ENCODE results near the gene GLRX5. TPM values are rescaled to one million over a fixed set of nuclear protein-coding genes. Genes with fewer than 3 reads are reported as not detected.

GLRX5 gene
- total RNA-seq, 1 experiment from 2014 or later: 60.1 TPM

- H2AFZ ChIP-seq (ENCODE audit: low read depth, low read length, poor library complexity, severe bottlenecking): no peak overlapping the region
- no peak overlapping the region for H3K4me2 ChIP-seq (ENCODE audit: low read length)
- intact Hi-C loops (cut with micrococcal nuclease): loop anchor here (5.0 kb wide), 2 partner anchors 334 to 714 kb away; no protein-coding TSS in a partner anchor
- ChIA-PET CTCF (interaction anchor here (1.1 to 1.5 kb wide), 2 partner anchors 211 to 431 kb away, joined by 3 to 6 read pairs; no protein-coding TSS in a partner anchor), RAD21 (ENCODE audit: low non-redundant PET in 1 of 2, low total read pairs in 2 of 2, uncharacterized antibody in 2 of 2, unreplicated experiment in 2 of 2) (no interaction called here), POLR2A (no interaction called here)
- no peaks in the 10 kb centered on the region for H3K79me2 ChIP-seq (ENCODE audit: insufficient read depth, low read length)
- no peaks in the 10 kb centered on the region for H3K9me3 ChIP-seq (ENCODE audit: control insufficient read depth in 1 of 2, insufficient read depth in 1 of 2, low read depth in 1 of 2, low read length in 2 of 2)
- H3K9ac ChIP-seq (ENCODE audit: low read length): no peak overlapping the region
- no peaks in the 10 kb centered on the region for H3K4me1 ChIP-seq (ENCODE audit: control insufficient read depth in 1 of 2, insufficient read depth in 2 of 2, low read length in 2 of 2)
- H3K27me3 ChIP-seq (ENCODE audit: insufficient read depth, low read length): peaks cover 3% of the 10 kb centered on the region; the same call in 1 of the 2 replicates
- ATAC-seq (no peak), DNase-seq (ENCODE audit: low read depth, low spot score) (no peak)
- H3K4me3 ChIP-seq (replicated peaks in 1 of 2; ENCODE audit: low read depth in 1 of 2, low read length in 2 of 2): no peak overlapping the region
- no TSS peak for BruUV-seq (replicated peaks)
- no peaks in the 10 kb centered on the region for H3K9me2 ChIP-seq (ENCODE audit: insufficient read depth)
- TF ChIP-seq EZH2phosphoT487 (IDR thresholded peaks at IDR 0.05; ENCODE audit: borderline replicate concordance) (no peak), MAX (IDR thresholded peaks at IDR 0.05) (no peak), SIN3A (IDR thresholded peaks at IDR 0.05; ENCODE audit: low read depth) (no peak), TCF7L2 (IDR thresholded peaks at IDR 0.05; ENCODE audit: borderline replicate concordance, extremely low read depth, insufficient read depth, insufficient read length) (no peak), POLR2AphosphoS5 (IDR thresholded peaks at IDR 0.05; ENCODE audit: low read depth, low read length) (no peak), CBX3 (IDR thresholded peaks at IDR 0.05; ENCODE audit: low read depth) (no peak), REST (IDR thresholded peaks at IDR 0.05; ENCODE audit: low read depth) (no peak), ZFX (IDR thresholded peaks at IDR 0.05) (no peak), FOSL1 (IDR thresholded peaks at IDR 0.05; ENCODE audit: low read depth) (no peak), EZH2 (IDR thresholded peaks at IDR 0.05) (no peak), RAD21 (IDR thresholded peaks at IDR 0.05; ENCODE audit: low read depth) (no peak), ZBTB33 (IDR thresholded peaks at IDR 0.05; ENCODE audit: extremely low read depth, insufficient replicate concordance, low read length) (no peak), ELF1 (IDR thresholded peaks at IDR 0.05; ENCODE audit: borderline replicate concordance, low read depth) (no peak)
- H3K36me3 ChIP-seq (ENCODE audit: control insufficient read depth in 1 of 2, insufficient read depth in 2 of 2, low read length in 2 of 2): no peaks in the 10 kb centered on the region
- H3K27ac ChIP-seq (ENCODE audit: low read depth, low read length): no peak overlapping the region
- H4K20me1 ChIP-seq (ENCODE audit: insufficient read depth): no peaks in the 10 kb centered on the region
Measured at GRCh38 chr14:95562892-95563685, 28.2 kb downstream of the GLRX5 start.
